Activated T-cell treated with anti-CD3 and anti-CD28 coated beads for 48 hours (primary cell): Measurements from ENCODE around the gene FAM216B.
"Not testable (repeated sequence)": the region's sequence is repeated elsewhere in the genome, so short reads cannot be mapped to it uniquely, and the experiment has no call there.

Source experiments
- DNase-seq: peaks from one replicate; pipeline ENCODE4 v3.0.0-alpha.2; 2020; ENCODE audit warnings: low read depth

Gene FAM216B

DNA sequence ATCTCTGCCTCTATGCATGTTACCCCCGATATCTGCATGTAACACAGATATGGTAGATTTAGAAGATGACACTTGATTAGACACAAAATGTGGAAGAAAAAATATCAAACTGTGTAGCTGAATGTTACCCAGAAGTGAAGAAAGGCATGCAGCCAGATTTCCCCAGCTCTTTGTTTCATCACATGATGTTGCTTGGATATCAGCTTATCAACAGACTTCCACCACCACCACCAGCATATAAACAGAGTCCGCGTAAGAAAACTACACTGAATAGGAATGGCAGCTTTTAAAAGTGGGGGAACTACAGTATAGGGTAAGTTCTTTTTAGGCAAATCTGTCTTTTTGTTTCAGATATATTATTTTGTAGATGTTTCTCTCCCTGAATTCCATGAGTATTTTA lies at the start of gene FAM216B:
TSS of gene FAM216B (plus strand) at position 233 of the 400 bp plus-strand sequence. CDS start 2,484 bp downstream, outside the sequence.
- DNase-seq, result no peak

DNA sequence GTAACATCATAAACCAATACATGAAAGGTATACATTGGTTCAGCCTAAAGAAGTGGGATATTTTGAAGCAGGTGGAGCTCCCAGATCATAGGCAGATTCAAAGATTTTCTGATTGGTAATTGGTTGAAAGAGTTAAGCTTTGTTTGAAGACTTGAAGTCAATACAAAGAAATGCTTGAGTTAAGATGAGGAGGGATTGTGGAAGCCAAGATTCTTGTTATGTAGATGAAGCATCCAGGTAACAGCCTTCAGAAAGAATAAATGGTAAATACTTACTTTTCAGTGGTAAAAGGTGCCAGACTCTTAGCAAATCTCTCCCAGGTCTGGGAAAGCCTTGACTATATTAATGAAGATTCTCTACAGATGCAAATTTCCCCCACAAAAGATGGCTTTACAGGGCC lies 49.3 kb upstream of the FAM216B start:
- no peak for DNase-seq

DNA sequence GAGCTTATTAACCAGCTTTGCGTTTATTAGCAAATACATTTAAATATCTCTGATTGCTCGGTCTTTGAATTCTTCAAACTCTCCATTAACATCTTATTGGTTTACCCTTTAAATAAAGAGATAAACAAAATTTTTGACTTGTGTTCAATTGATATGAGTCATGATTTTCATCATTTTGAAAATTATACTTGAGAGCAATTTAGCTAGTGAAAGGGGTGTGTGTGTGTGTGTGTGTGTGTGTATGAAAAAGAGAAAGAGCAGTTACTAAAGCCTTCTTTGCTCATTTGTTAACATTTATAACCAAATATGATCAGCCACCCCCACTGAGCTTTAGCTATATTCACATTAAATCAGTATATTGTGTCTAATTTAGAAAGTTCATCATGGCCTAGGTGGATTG lies 48.3 kb upstream of the FAM216B start:
- DNase-seq, result no peak

DNA sequence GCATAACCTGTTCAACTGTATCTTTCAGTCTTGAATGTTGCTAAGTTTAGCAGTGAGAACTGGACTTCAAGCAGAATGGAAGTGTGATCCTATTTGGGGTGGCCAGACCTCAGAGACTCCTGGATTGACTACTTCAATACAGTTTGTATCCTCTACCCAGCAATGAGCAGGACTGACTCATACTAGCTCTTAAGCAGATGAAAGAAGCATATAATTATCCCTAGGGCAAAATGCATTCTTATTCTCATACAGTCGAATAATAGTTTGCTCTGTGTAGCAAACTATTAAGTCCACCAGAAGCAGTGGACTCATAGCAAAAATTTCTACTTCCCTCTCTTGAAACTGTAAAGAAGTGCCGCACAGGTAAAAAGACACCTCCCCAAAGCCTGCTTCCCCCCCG lies 46.4 kb upstream of the FAM216B start:
- no peak for DNase-seq

DNA sequence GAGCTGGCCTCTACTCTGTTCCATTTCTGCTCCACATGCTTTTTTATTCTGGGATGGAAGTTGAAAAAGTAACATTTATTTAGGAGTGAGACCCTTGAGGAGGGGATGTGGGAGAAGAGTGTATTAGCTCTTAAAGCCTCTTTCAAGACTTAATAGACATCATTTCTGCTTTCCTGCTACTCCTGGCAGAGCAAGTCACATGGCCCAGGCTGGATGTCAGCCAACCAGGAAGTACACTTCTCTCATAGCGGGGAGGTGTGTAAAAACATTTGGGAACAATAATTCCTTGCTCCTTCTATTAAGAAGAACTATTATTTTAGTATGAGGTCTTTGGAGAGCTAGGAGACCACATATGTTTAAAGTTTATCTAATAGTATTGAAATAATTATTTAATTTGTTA lies 40.6 kb upstream of the FAM216B start:
- no peak for DNase-seq

DNA sequence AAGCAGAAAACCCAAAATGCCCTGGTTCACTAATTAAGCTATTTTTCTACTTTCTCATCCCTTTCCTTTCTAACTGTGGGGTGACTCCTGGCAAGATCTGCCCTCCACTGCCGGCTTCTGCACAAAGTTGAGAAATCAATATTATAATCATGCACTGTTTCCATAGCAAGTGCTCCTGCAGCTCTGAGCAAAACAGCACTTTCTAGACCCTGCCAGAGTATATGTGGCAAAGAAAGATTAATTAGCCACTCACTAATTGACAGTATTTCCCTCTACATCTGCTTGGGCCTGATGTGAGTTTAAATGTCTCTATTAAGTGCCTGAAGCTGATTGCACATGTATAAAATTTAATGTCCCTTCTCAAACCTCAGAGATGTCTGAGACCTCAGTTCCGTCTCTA lies 39.5 kb upstream of the FAM216B start:
- DNase-seq, result no peak

DNA sequence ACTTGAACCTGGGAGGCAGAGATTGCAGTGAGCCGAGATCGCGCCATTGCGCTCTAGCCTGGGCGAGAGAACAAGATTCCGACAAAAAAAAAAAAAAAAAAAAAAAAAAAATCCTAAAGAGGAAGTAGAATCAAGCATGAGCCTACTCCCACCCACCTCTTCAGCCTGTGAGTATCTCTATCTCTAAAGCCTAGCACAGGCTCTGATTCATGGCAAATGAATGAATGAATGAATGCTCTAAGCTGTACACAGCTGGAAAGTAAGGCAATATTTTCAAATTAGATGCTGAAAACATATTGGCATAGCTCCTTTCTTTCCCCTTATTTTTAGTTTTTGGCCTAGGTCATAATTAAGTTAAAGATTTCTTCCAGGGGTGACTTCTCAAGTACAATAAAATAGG lies 35.7 kb upstream of the FAM216B start:
- no peak for DNase-seq

DNA sequence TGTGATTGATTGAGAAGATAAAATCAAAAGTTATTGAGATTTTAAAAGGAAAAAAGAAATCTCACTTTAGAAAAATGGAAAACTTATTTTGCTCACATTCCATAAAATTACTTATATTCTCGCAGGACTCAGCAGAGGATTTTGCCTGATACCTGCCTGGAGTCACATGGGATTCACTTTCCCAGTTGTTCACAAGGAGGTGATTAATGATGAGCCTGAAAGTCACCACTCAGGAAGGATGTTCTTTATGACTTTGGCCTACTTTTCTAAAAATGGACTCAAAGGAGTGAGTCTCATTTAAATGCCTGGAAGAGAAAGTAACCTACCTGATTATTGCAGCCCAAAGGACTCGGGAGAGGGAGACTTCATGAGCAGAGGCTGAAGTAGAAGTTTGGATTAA lies 34.5 kb upstream of the FAM216B start:
- no peak for DNase-seq

DNA sequence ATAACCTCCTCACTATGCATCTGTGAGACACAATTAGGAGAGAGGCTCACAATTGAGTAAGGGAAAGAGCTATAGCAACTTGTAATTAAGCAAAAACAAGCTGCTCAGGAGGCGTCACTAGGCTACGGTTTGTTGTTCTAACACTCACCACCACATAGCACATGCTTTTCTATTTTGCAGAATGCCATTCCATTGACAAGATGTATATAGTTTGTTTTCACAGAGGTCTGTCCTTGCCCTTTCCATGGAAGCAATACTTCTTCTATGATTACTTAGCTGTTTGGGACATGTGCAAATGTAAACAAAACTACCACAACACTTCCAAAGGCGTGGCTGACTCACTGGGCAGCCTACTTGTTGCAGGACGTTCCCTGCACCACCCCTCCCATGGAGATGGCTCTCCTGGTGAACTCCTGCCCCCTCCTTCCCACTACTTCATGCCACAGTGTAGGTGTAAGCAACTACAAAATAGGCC lies 33.9 kb upstream of the FAM216B start:
- DNase-seq, result no peak

DNA sequence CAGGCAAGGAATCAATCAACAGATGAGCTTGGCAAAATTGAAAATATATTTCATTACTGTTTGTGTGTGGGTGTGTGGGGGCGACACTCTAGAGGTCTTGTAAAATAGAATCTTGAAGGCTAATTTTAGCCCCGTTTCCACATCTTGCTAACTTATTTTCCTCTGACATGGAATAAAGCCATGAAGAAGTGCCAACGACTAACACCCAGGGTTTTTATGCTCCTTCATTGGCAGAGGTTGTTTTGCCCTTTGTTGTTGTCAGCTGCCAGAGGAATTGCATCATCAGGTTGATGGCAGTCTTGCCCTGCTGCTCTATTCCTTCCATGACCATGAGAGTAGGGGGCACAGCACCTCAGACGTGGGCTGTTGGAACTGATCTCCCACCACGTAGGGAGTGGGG lies 30.6 kb upstream of the FAM216B start:
- DNase-seq, result no peak

DNA sequence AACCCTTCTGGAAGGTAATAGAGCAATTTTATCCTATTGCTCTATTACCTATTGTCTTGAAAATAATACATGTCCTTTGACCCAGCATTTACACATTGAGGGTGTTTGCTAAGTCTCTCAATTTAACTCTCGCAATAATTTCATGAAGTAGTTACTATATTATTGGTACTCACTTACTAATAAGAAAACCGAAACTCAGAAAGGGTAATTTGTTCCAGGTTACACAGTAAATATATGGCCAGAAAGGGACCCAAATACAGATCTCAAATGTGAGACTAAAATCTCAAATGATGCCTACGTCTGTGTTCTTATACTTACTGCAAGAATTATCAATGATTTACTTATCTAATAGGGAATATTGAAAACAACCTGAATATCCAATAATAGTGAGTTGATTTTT lies 29.7 kb upstream of the FAM216B start:
- no peak for DNase-seq

DNA sequence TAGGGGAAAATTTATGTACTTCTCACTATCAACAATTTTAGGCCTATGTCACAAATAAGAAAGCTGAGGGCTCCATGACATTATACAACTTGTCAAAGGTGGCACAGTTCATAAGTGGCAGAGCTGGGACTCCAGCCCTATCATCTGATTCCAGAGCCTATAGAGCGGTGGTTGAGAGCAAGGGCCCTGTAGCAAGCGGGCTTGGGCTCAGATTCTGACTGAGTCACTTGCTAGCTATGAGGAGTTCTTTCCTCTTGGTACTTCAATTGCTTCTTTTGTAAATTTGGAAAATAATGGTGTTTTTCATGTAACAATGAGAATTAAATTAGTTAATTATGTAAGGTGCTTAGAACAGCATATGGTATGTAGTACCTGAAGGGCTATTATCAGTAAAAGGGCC lies 28.7 kb upstream of the FAM216B start:
- no peak for DNase-seq

DNA sequence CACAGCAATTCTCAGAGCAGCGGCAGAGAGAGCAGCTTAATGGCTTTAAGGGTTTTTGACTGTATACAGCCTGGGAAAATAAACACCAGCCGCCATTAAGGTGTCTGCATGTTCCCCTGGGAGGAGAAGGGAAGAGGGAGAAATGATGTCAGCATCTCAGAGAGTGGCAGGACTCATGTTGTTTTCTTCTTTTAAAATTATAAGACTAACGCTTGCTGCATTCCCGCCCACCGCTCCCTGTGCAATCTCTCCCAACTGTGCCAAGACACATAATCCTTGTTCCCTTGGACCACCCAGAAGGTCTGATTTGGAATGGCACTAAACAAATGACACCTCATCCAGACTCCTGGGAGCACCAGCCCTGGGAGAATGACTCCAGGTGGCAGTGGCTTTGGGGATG lies 27.7 kb upstream of the FAM216B start:
- DNase-seq, result no peak

DNA sequence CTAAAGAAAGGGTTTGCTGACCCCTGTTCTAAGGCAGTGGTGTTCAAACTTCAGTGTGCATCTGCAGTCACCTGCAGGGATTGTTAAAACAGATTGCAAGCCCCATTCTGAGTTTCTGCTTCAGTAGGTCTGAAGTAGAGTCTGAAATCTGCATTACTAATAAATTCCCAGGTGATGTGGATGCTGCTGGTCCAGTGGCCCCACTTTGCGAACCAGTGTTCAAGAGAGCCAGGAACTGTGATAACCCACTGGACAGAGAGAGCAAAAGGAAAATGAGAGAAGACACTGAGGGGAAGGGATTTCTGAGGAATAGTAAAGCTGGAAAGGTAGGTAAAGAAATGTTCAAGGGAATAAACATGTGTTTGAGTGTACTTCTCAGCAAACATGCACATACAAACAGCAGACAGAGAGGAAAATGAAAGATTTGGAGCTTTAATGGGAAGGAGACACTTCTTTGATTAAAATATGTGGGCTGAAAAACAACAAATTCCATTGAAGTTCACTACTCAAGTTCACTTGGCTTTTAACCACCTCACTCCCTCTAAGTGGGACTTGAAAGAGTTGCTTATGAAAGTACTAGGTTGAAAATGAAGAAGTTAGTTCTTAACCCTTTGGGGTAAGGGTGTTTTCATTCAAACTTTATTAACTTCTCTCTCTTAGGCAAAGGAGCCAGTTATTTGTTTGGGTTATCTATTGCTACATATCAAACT lies 26.4 kb upstream of the FAM216B start:
- no peak for DNase-seq

DNA sequence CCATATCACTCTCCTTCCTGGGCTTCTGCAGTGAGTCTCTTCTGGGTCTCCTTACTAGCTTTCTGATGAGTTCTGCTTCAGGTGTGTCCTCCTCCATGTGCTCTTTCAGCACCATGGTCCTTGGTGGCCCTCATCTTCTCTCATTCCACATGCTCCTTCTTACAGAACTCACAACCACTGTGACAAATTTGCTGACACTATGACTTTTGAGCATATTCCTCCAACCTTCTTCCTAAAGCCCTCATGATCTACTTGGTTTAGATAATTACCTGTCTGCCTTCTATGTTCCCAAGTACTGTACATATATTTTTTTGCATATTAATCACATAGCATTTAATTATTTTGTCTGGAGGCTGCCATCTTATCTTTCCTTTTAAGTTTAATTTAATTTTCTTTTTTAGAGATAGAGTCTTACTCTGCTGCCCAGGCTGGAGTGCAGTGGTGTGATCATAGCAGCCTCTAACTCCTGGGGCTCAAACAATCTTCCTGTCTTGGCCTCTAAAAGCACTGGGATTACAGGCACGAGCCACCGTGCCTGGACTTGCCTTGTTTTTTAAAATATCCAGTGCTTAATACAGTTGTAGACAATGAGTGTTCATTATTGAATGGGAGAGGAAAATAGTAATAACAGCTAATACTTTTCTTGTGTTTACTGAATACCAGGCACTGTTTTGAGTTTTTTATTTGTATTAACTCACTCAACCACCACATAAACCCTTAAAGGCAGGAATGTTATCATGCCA lies 23.5 kb upstream of the FAM216B start:
- DNase-seq, result no peak

DNA sequence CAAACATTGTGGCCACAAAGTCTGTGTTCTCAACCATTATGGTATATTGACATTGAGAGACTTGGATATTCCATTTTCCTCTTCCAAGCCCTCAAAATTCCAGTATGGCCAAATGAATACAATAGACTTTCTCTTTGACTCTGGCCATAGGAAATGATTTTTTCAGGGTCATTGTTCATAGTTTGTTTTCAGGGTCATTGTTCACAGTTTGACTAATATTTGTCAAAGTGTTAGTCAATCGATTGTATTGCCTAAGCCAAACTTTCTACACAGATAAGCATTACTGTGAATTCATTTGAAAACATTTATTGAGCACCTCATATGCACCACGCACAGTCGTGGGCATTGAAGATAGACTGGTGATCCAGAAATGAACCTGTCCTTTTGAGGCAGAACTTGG lies 22.9 kb upstream of the FAM216B start:
- no peak for DNase-seq

DNA sequence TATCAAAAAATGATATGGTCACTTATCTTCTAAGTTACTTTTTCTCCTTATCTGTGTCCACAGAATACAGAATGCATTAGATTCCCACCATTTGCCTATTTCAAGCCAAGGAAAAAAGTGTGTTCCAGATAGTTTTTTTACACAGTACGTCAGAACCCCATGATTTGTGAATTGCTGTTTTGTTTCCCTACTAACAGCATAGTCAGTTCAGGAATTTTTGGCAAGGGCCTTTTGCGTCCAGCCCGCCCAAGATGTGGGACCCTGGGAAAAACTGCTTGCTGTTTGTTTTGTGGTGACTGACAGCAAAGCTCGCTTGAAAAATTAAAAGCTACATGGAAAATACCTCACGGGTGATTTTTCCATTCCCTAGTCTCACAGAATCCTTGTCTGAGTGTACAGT lies 20.4 kb upstream of the FAM216B start:
- DNase-seq, result no peak

DNA sequence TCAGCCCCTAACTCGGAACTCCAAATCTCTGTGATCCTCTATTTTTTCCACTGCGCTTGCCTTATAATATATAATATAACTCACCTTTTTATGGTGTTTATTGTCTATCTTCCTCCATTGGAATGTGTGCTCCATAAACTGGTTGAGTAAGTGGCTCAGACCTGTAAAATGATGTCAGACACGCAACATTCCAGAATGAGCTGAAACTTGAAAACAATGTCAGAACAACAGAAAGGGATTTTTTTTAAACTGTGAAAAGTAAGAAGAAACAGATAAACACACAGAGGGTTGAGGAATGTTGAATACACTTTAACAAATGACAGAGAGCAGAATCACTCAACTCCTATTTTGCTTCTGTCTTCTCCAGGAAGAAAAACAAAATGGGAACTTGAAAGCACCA lies 19.1 kb upstream of the FAM216B start:
- DNase-seq, result no peak

DNA sequence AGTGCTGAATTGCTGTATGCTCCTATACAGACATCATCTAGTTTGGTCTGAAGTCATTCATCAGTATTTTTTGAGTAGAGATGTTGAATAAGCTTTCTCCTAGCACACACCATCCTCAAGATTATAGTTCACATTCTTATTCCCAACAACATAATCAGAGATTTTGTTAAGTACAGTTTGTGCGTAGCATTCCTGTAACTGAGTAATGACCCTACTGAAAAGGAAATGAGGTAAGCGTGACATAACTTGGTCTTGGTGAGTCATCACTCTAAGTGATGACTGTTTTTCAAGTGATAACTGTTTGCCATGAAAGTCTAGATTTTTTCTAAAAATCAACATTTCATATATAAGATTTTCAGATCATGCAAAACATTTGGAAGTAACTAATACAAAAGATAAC lies 18.5 kb upstream of the FAM216B start:
- no peak for DNase-seq

DNA sequence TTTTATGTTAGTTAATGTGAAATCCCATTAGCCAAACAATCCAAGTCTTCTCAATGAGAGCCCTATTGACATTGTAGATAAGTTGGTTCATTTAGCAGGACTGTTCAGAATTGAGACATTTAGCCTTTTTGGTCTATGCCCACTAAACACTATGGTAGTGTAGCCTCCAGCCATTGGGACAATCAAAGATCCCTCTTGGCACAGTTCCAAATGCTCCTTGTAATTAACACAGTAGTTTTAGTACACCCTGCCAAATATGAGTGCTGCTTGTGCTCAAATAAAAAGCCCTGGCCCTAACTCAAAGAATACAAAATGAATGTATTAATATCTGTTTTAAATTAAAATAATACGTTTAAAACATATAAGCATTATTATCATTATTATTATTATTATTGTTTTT lies 15.4 kb upstream of the FAM216B start:
- no peak for DNase-seq

DNA sequence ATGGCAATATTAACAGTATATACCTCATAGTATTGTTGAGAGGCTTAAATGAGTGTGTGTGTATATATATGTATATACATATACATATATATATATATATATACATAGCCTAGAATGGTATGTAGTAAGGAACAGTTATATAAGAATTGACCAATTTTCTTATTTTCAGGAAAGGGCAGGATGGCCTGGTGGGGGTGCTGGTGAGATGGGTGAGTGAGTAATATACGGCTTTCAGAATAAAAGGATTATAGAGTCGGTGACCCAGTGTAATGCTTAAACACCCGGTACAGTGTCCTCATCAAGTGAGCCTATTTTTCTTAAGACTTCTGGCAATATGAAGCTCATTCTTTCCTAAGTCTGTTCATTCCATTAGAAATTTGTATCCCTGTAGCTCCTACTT lies 11.7 kb upstream of the FAM216B start:
- DNase-seq, result no peak

DNA sequence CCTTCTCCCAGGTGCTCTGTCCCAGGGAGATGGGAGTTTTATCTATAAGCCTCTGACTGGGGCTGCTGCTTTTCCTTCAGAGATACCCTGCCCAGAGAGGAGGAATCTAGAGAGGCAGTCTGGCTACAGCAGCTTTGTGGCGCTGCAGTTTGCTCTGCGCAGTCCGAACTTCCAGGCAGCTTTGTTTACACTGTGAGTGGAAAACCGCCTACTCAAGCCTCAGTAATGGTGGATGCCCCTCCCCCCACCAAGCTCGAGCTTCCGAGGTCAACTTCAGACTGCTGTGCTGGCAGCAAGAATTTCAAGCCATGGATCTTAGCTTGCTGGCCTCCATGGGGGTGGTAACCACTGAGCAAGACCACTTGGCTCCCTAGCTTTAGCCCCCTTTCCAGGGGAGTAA lies 4.8 kb upstream of the FAM216B start:
- DNase-seq, result not testable (repeated sequence)

DNA sequence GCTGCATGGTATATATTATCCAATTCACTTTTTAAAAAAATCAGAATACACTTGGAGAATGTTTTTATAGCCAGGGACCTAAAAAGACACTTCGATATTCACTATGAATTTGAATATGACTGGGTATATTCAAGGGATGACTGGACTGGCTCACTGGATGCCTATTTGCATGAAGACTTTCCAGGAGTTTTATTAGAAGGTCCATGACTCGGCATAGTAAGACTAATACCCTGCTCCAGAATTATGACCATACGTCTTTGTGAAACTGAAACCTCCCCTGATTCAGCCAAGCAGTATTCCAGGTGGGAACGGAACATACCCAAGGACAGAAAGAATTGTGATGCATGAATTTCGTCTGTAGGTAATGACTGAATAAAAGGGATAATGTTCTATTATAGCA lies 3.9 kb upstream of the FAM216B start:
- no peak for DNase-seq

DNA sequence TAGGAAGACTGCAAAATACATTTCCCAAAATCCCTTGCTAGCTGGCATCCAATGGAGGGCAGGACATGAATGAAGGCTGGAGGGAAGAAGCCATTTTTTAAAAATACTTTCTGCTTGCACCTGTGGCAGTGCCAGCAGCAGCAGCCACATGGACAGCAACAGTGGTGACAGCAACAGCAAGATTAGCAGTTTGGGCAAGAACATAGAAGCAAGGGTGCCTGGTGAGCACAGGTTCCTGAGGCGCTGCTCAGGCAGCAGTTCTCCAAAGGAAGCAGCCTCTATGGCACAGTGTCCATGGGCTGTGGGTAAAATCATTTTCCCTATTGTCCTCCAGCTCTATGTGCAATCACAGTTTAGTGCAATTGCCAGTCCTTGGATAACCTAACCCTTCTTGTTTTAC lies 1.3 kb upstream of the FAM216B start:
- no peak for DNase-seq
